H1 (cell line): ENCODE data around the gene CCDC14. TPM values are rescaled to one million over a fixed set of nuclear protein-coding genes. Genes with fewer than 3 reads are reported as not detected.

Experiments
- CTCF ChIA-PET: fragments of 300-600 bp; sonication (Branson Sonifier 250); formaldehyde crosslinking; loops from one replicate; lab custom pipeline; 2021; ENCODE audit not compliant: partially characterized antibody; lab: Charles Lee
- POLR2A ChIA-PET: fragments of 300-600 bp; sonication (Branson Sonifier 250); formaldehyde crosslinking; loops from one replicate; lab custom pipeline; 2021; ENCODE audit warnings: inconsistent platforms; ENCODE audit not compliant: partially characterized antibody; lab: Charles Lee
- DNase-seq, 2 experiments: peaks; one replicate each; pipeline versions ENCODE4 v3.0.0 to v3.0.0-alpha.2; 2010 to 2022; ENCODE audit warnings: low spot score in 2 of 2, low read depth in 1 of 2, mixed read lengths in 1 of 2
- FAIRE-seq: peaks from 2 replicates; lab custom pipeline; 2011; peaks lifted over from hg19 to GRCh38; lab: Jason Lieb, UNC
- H2AFZ ChIP-seq: 2 replicates; pipeline ENCODE4 v1.8.1; 2012; ENCODE audit warnings: low read length, inconsistent platforms
- H2AK5ac ChIP-seq: 2 replicates; pipeline ENCODE4 v1.6.1; 2013; ENCODE audit warnings: low read depth, low read length
- H2BK120ac ChIP-seq: replicated peaks from 2 replicates; pipeline ENCODE3; 2013; ENCODE audit warnings: low read depth, low read length, inconsistent platforms
- H2BK12ac ChIP-seq: 2 replicates; pipeline ENCODE4 v1.6.1; 2013; ENCODE audit warnings: low read depth, low read length
- H2BK15ac ChIP-seq: 2 replicates; pipeline ENCODE4 v1.6.1; 2013; ENCODE audit warnings: low read length
- H2BK20ac ChIP-seq: 2 replicates; pipeline ENCODE4 v1.6.1; 2013; ENCODE audit warnings: low read length
- H2BK5ac ChIP-seq: 2 replicates; pipeline ENCODE4 v1.6.1; 2013; ENCODE audit warnings: low read depth, low read length
- H3K14ac ChIP-seq: 2 replicates; pipeline ENCODE4 v1.6.1; 2013; ENCODE audit warnings: inconsistent platforms; ENCODE audit not compliant: insufficient read length
- H3K18ac ChIP-seq: 2 replicates; pipeline ENCODE4 v1.6.1; 2013; ENCODE audit warnings: low read length; ENCODE audit errors: extremely low read depth
- H3K23ac ChIP-seq: 2 replicates; pipeline ENCODE4 v1.6.1; 2013; ENCODE audit warnings: inconsistent platforms; ENCODE audit not compliant: insufficient read length
- H3K23me2 ChIP-seq: 2 replicates; pipeline ENCODE4 v1.6.1; 2013; ENCODE audit warnings: low read depth, low read length
- H3K27ac ChIP-seq: 2 replicates; pipeline ENCODE4 v1.6.1; 2011; ENCODE audit warnings: low read depth, low read length, inconsistent platforms
- H3K27me3 ChIP-seq, 4 experiments: replicated peaks in 1 of 4; 1 replicate in 1 of 4; 2 replicates in 3 of 4; pipeline versions ENCODE4 v1.6.1 to v1.8.1; 2011 to 2013; ENCODE audit warnings: low read length in 3 of 4, mild to moderate bottlenecking in 3 of 4, inconsistent platforms in 2 of 4, mixed read lengths in 2 of 4, moderate library complexity in 1 of 4; ENCODE audit not compliant: control insufficient read depth in 3 of 4, insufficient read depth in 3 of 4; ENCODE audit errors: extremely low read depth in 1 of 4
- H3K36me3 ChIP-seq, 4 experiments: 2 replicates each; pipeline versions ENCODE4 v1.6.1 to v1.8.1; 2011 to 2013; ENCODE audit warnings: mild to moderate bottlenecking in 4 of 4, low read length in 3 of 4, moderate library complexity in 2 of 4, control low read depth in 1 of 4, inconsistent platforms in 1 of 4; ENCODE audit not compliant: insufficient read depth in 4 of 4, control insufficient read depth in 2 of 4
- H3K4ac ChIP-seq: replicated peaks from 2 replicates; pipeline ENCODE3; 2013; ENCODE audit warnings: low read length, low read depth, mixed read lengths, inconsistent platforms; ENCODE audit not compliant: insufficient read length
- H3K4me1 ChIP-seq, 4 experiments: replicated peaks in 1 of 4; 1 replicate in 1 of 4; 2 replicates in 3 of 4; pipeline versions ENCODE4 v1.6.1 to v1.8.1; 2011 to 2013; ENCODE audit warnings: low read length in 3 of 4, inconsistent platforms in 2 of 4, mixed read lengths in 1 of 4; ENCODE audit not compliant: insufficient read depth in 4 of 4, control insufficient read depth in 3 of 4
- H3K4me2 ChIP-seq, 2 experiments: 2 replicates each; pipeline versions ENCODE4 v1.6.1 to v1.8.1; 2011 to 2013; ENCODE audit warnings: low read depth in 2 of 2, low read length in 2 of 2, control low read depth in 1 of 2, inconsistent platforms in 1 of 2, mild to moderate bottlenecking in 1 of 2; ENCODE audit not compliant: insufficient read depth in 1 of 2
- H3K4me3 ChIP-seq, 4 experiments: fragments of 200-600, 300-600 bp in 1 of 4; sonication (generic), shearing (Covaris generic), sonication (Bioruptor Twin) in 1 of 4; 2 replicates each; pipeline versions ENCODE4 v1.5.1 to v1.8.1; 2011 to 2016; ENCODE audit warnings: low read length in 4 of 4, low read depth in 3 of 4, control low read depth in 2 of 4, inconsistent platforms in 2 of 4, mild to moderate bottlenecking in 2 of 4, mixed read lengths in 1 of 4, moderate library complexity in 1 of 4; ENCODE audit not compliant: insufficient read depth in 2 of 4; ENCODE audit errors: extremely low read depth in 1 of 4
- H3K56ac ChIP-seq: replicated peaks from 2 replicates; pipeline ENCODE3; 2013; ENCODE audit warnings: low read depth, mild to moderate bottlenecking, mixed read lengths, low read length, inconsistent platforms; ENCODE audit not compliant: insufficient read length
- H3K79me1 ChIP-seq: 2 replicates; pipeline ENCODE4 v1.6.1; 2013; ENCODE audit warnings: low read depth, low read length, control low read depth
- H3K79me2 ChIP-seq, 2 experiments: 2 replicates each; pipeline versions ENCODE4 v1.6.1 to v1.8.1; 2012 to 2013; ENCODE audit warnings: low read length in 2 of 2, mild to moderate bottlenecking in 2 of 2, inconsistent platforms in 1 of 2; ENCODE audit not compliant: insufficient read depth in 2 of 2, control insufficient read depth in 1 of 2
- H3K9ac ChIP-seq, 4 experiments: replicated peaks in 1 of 4; 1 replicate in 1 of 4; 2 replicates in 3 of 4; pipeline versions ENCODE4 v1.6.1 to v1.8.1; 2011 to 2013; ENCODE audit warnings: low read depth in 3 of 4, low read length in 3 of 4, control low read depth in 2 of 4, mild to moderate bottlenecking in 2 of 4, moderate library complexity in 2 of 4, inconsistent platforms in 1 of 4; ENCODE audit errors: extremely low read depth in 1 of 4
- H3K9me3 ChIP-seq, 2 experiments: 2 replicates each; pipeline versions ENCODE4 v1.6.1 to v1.8.1; 2012 to 2013; ENCODE audit warnings: mild to moderate bottlenecking in 2 of 2, moderate library complexity in 2 of 2, control low read depth in 1 of 2, inconsistent platforms in 1 of 2, low read depth in 1 of 2, low read length in 1 of 2, mixed read lengths in 1 of 2; ENCODE audit not compliant: insufficient read depth in 2 of 2
- H4K20me1 ChIP-seq, 2 experiments: replicated peaks in 1 of 2; 2 replicates each; pipeline versions ENCODE3 to v1.8.1; 2011 to 2013; ENCODE audit warnings: inconsistent platforms in 2 of 2, low read length in 2 of 2, mild to moderate bottlenecking in 1 of 2; ENCODE audit not compliant: insufficient read depth in 2 of 2, control insufficient read depth in 1 of 2
- H4K5ac ChIP-seq: 2 replicates; pipeline ENCODE4 v1.6.1; 2013; ENCODE audit warnings: low read length, low read depth, mixed read lengths, inconsistent platforms; ENCODE audit not compliant: insufficient read length
- H4K8ac ChIP-seq: 2 replicates; pipeline ENCODE4 v1.8.0; 2013; ENCODE audit warnings: mild to moderate bottlenecking, moderate library complexity, low read length, inconsistent platforms; ENCODE audit not compliant: insufficient read depth; ENCODE audit errors: extremely low read depth
- H4K91ac ChIP-seq: replicated peaks from 2 replicates; pipeline ENCODE3; 2013; ENCODE audit warnings: low read length, mixed read lengths, inconsistent platforms; ENCODE audit not compliant: insufficient read length
- BACH1 ChIP-seq: IDR thresholded peaks from 2 replicates; pipeline ENCODE4 v1.6.1; 2012; ENCODE audit warnings: low read length, improper control_type of control experiment
- CEBPB ChIP-seq: IDR thresholded peaks from 2 replicates; pipeline ENCODE4 v1.6.1; 2012; ENCODE audit warnings: low read depth, low read length
- HDAC2 ChIP-seq, 2 experiments: fragments of 300-600 bp in 1 of 2; sonication (generic) in 1 of 2; IDR thresholded peaks; 2 replicates each; pipeline ENCODE4 v1.6.1; 2011 to 2012; ENCODE audit warnings: low read depth in 2 of 2, low read length in 2 of 2, mild to moderate bottlenecking in 2 of 2, moderate library complexity in 2 of 2, borderline replicate concordance in 1 of 2, inconsistent platforms in 1 of 2
- RNF2 ChIP-seq: fragments of 200-900, 300-1000 bp; sonication (generic); IDR thresholded peaks from 2 replicates; pipeline ENCODE4 v1.7.1; 2016; ENCODE audit warnings: borderline replicate concordance, low read depth, mild to moderate bottlenecking, antibody characterized with exemption, low read length; ENCODE audit not compliant: poor library complexity, severe bottlenecking; ENCODE audit errors: missing control alignments
- RXRA ChIP-seq: IDR thresholded peaks from 2 replicates; pipeline ENCODE4 v1.6.1; 2011; ENCODE audit warnings: low read depth, mild to moderate bottlenecking, low read length, moderate library complexity; ENCODE audit not compliant: insufficient read depth
- SIX5 ChIP-seq: IDR thresholded peaks from 2 replicates; pipeline ENCODE4 v1.6.1; 2011; ENCODE audit warnings: mild to moderate bottlenecking, low read depth, low read length
- SP4 ChIP-seq: IDR thresholded peaks from 2 replicates; pipeline ENCODE4 v1.6.1; 2012; ENCODE audit warnings: low read length, inconsistent platforms
- WGBS, 2 experiments: shearing (Covaris generic) in 1 of 2; methylation state at CpG; one replicate each; pipeline versions ENCODE4 v1.1.6 to v1.1.7; 2013 to 2015; ENCODE audit warnings: low lambda C conversion rate in 2 of 2, mixed read lengths in 2 of 2, inconsistent platforms in 1 of 2, low coverage in 1 of 2, missing lambda C conversion rate in 1 of 2; ENCODE audit not compliant: insufficient replicate concordance in 2 of 2, insufficient coverage in 1 of 2, insufficient read length in 1 of 2; ENCODE audit errors: extremely low coverage in 1 of 2, missing lambda C conversion rate in 1 of 2; 5-methylcytosine and 5-hydroxymethylcytosine counted together
- polyA plus RNA-seq, 7 experiments: library from polyadenylated mRNA; depleted of rRNA in 3 of 7; stranded (reverse) in 5 of 7; unstranded in 2 of 7; fragments of >200 nt in 5 of 7; fragments of 200-250 nt in 2 of 7; gene quantifications; 1 replicate in 5 of 7; 2 replicates in 1 of 7; 4 replicates in 1 of 7; pipeline versions ENCODE4 v1.2.1 to v1.2.3, GENCODE V29; 2011 to 2013; ENCODE audit warnings: missing spikeins in 2 of 7, mixed read lengths in 2 of 7
- total RNA-seq: library from RNA; stranded (reverse); fragmentation: NEBNext Ultra II Directional; extraction: Animal tissue kit (Norgen Biotek cat#: 25700); gene quantifications from 2 replicates; pipeline ENCODE4 v1.2.1, GENCODE V29; 2021

CCDC14 gene
- total and polyA plus RNA-seq, 2 of the 8 experiments (the other 6 are each of a cell fraction or from before 2014, with no cell fraction given): 53.6 to 95.7 TPM

GRCh38 chr3:123936400-123936799 lies 24.6 kb downstream of the CCDC14 start:
- ChIA-PET POLR2A (no interaction called here), CTCF (interaction anchor here (1.1 kb wide), 1 partner anchor 213 kb away, joined by 5 read pairs; no protein-coding TSS in a partner anchor)
- Histone ChIP-seq H3K36me3 (peaks cover 0 to 61% (median 13%) of the 10 kb centered on the region in 4 experiments; a peak in 5 of 8 replicates), H3K4me2 (no peak overlapping the region), H2BK12ac (no peak overlapping the region), H2BK120ac (no peak overlapping the region), H3K27ac (no peak overlapping the region), H3K9ac (no peak overlapping the region), H3K27me3 (no peaks in the 10 kb centered on the region), H2AK5ac (no peak overlapping the region), H3K79me2 (no peaks in the 10 kb centered on the region), H3K56ac (no peak overlapping the region), H4K20me1 (no peaks in the 10 kb centered on the region), H3K18ac (no peak overlapping the region), H3K4me3 (no peak overlapping the region), H2BK15ac (no peak overlapping the region), H2BK5ac (no peak overlapping the region), H2AFZ (no peak overlapping the region), H4K8ac (no peak overlapping the region), H3K4ac (no peak overlapping the region), H3K9me3 (no peaks in the 10 kb centered on the region), H2BK20ac (no peak overlapping the region), H3K23me2 (no peaks in the 10 kb centered on the region), H3K23ac (no peak overlapping the region), H3K14ac (no peak overlapping the region), H3K4me1 (no peaks in the 10 kb centered on the region), H4K5ac (no peak overlapping the region), H4K91ac (no peak overlapping the region), H3K79me1 (no peaks in the 10 kb centered on the region)
- DNase-seq: no peak
- no peak for FAIRE-seq
- WGBS, 2 experiments: 92% methylated on average over 2 of the region's 2 CpGs; no CpG with 5 or more reads in 1 of the 2 experiments
- no peak for TF ChIP-seq SP4
- no peak for TF ChIP-seq RNF2
- TF ChIP-seq HDAC2 (IDR thresholded peaks at IDR 0.05; ENCODE audit: borderline replicate concordance in 1 of 2, low read depth in 2 of 2, low read length in 2 of 2): no peak
- no peak for TF ChIP-seq BACH1
- TF ChIP-seq SIX5: no peak
- no peak for TF ChIP-seq CEBPB
- TF ChIP-seq RXRA: no peak
